GM19397 (cell line): ENCODE measurements around the gene HYLS1.
"Not testable (repeated sequence)": the region's sequence is repeated elsewhere in the genome, so short reads cannot be mapped to it uniquely, and the experiment has no call there.

Experiments
- ATAC-seq: cut with Tn5 transposase; IDR thresholded peaks from one replicate; pipeline ENCODE4 v1.9.1; 2021; ENCODE audit warnings: mild to moderate bottlenecking, moderate library complexity; ENCODE audit not compliant: unreplicated experiment

The HYLS1 gene

DNA sequence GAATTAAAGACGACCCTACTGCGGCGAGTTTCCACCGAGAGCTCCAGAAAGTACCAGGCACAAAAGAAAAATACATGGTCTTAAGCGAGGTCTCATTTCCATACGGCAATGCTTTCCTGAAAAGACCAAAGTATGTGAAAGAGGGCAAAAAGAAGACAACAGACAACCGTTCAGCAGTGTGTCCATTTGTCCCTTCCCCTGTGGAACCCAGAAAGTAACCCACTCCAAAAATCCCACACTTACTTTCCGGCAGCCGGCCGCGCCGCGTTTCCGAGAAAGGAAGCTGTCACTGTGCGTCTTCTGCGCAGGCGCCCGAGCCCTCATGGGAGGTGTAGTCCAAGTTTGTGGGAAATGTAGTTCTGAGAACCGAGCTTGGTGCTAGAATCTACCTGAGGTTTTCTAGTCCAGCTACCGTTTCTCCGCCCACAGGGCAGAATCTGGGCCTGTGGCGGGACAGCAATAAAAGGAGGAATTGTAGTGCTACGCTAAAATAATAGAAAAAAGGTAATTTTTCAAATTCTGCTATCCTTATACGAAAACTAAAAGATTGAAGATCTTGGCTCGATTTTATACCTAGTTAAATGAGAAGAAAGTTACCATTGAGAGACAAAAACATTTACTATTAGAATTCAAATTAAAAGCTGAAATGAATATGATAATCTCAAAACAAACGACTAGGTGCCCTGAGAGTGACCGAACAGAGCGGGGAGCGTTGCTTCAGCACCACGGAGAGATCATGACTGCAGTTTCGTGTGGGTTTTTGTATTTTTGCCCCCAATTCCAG lies 15.7 kb downstream of the HYLS1 start, which contains the start of gene PUS3:
PUS3 (minus strand) TSS at position 280 of the 784 bp plus-strand sequence. CDS start 6,922 bp downstream, outside the sequence.
- peak; percentile 97 for ATAC-seq

DNA sequence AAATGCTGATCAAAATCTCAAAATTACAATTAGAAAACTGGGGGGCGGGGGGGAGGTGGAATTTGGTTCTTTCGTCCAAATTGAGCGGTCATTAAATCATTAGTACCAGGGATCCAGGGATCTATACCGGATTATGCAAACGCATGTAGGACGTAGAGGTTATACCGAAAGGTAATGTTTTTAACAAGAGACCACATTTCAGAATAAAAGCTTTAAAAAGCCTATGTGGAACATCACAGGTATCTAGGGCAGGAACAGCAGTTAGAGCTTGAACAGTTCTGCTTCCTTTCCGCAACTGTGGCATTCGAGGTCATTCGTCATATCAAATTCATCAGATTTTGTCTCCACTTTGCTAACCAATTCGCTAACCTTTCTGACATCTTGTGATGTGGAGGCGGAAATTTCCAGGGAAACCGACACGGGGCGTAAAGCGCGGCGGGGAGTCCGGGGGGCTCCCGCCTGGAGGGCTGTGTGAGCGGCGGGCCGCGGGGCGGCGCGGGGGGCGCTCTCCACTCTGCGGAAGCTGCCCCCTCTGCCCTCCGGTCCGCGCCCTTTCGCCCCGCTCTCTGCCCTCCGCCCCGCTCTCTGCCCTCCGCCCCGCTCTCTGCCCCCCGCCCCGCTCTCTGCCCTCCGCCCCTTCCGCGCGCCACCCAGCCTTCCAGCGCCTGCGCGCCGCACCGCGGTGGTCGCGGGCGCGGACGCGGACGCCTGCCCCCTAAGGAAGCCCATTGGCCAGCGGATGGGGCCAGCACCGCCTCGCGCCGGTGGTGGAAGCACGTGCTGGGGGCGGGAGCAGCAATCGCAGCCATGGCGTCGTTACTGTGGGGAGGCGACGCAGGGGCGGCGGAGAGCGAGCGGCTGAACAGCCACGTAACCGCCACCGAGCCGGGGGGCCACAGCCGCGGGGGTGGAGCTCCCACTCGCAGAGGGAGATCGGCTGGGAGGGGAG lies 16.5 kb downstream of the HYLS1 start, which contains the start of gene DDX25:
DDX25 (plus strand) TSS at position 798 of the 949 bp plus-strand sequence; CDS start at position 808, 10 bp downstream.
- no peak for ATAC-seq

DNA sequence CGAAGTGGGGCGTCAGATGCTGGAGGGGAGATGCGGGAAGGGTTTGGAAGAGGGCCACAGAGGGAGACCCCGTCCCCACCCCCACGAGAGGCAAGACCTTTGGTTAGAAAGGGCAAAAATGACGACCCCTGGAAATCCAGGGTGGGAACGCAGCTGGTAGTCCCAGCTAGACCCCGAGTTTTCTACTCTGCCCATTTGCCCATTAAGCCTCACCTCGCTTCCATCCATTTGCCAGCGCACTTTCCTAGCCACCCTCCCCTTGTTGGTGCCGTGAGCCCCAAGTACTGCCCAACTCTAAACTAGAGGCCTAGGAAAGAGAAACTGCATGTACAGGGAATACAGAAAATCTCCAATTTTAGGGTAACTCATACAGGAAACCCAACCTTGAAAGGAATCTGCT lies 17.2 kb downstream of the HYLS1 start:
- ATAC-seq = no peak

DNA sequence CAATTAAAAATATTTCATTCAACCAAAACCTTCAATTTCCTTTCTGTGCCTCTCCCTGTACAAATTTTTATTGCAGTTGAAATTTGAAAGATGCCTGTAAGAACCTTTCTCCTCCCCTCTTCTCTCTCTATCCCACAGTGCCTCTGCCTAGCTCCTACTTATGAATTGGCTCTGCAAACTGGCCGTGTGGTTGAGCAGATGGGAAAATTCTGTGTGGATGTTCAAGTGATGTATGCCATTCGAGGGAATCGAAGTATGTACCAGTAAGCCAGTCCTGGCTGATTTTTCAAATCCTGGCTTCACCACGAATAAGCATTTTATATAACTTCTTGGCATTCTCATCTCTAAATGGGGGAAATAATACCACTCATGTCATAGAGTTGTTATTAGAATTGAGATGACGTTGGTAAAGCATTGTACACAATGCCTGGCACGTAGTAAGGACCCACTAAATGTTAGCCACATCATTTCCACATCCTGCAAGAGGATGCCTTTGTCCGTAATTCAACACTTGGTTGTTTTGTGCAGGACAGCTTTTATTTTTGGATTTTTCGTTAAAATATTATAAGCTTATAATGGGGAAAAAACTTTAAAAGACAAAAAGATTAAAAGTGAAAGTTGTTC lies 22.9 kb downstream of the HYLS1 start:
- ATAC-seq = no peak

DNA sequence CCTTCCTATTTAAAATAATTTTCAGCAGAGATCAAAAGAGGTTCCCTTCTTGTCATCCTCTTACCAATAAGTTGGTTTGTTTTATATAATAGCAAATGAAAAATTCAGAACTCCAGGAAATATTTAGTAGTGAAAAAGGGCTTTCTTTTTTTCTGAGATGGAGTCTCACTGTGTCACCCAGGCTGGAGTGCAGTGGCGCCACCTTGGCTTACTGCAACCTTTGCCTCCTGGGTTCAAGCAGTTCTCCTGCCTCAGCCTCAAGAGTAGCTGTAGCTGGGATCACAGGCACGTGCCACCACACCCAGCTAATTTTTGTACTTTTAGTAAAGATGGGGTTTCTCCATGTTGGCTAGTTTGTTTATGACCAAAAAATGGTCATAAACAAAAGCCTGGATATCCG lies 27.1 kb downstream of the HYLS1 start:
- ATAC-seq = not testable (repeated sequence)

DNA sequence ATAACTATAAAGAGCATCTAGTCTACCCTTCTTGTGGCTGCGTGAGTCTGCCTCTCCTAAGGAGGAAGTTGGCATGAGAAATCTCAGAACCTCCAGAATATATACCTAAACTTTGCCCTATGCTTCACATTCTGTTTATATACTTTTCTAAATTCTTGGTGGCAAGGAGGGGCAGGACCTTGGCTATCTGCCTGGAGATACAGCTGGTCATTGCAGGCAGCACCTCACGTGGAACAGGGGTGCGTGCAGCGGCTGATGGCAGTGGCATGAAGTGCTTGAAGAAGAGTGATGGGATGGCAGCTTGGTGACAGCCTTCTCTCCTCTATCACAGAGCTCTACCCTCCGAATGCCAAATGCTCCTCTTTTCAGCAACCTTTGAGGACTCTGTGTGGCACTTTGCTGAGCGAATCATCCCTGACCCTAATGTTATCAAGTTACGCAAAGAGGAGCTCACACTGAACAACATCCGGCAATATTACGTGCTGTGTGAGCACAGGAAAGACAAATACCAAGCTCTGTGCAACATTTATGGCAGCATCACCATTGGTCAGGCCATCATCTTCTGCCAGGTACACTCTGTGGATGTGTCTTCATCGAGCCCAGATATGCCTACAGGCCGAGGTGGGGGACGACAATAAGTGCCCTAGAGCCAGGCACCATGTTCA lies 29.3 kb downstream of the HYLS1 start:
- ATAC-seq = no peak

DNA sequence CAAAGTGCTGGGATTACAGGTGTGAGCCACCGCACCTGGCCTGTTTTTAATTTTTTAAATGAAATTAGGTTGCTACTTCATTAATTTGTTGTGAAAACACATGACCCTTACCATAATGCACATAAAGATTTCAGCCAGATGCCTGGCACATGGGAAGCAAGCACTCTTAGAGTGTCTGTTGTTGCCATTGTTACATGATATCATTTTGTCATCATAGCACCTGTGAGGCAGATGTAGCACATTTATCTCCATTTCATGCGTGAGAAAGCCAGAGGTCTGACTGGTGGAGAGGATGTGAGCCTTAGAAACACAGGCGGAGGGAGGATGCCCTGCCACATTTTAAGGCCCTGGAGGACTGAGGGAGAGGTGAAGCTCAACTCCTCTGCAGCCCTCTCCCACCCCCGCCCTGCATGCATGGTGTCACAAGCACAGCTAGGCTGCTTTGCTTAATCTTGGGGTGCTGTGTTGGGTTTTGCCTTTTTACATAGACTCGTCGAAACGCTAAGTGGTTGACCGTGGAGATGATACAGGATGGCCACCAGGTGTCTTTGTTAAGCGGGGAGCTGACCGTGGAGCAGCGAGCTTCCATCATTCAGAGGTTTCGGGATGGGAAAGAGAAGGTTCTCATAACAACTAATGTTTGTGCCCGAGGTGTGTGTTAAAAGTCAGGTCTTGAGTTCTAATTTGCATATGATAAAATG lies 30.8 kb downstream of the HYLS1 start:
- ATAC-seq = no peak

DNA sequence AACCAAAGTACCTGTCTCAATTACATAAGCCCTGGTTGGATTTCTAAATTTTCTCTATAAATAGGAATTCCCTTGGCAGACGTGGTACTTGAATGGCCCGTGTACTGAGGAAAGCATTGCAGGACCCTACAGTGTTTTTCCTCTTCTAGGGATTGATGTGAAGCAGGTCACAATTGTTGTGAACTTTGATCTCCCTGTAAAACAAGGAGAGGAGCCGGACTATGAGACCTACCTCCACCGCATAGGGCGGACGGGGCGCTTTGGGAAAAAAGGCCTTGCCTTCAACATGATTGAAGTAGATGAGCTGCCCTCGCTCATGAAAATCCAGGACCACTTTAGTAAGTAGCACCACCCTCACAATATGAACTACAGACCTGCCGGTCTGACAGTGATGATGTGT lies 33.6 kb downstream of the HYLS1 start:
- no peak for ATAC-seq

DNA sequence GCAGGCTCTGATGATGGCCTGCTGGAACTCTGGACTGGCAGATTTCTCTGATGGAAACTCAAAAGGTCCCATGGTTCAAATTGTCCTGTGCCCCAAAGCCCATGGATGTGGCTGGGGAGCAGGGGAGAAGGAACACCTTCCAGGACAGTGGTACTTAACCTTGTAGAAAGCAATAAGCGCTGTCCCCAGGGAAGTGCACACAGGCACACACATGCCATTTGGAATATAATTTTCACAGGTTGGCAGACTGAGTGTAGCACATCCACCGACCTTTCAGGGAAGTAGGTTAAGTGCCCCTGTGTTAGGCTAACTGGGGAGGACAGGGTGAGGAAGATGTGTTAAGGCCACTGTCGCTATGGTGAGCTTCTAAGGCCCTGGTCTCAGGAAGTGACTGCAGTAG lies 34.7 kb downstream of the HYLS1 start:
- no peak for ATAC-seq

DNA sequence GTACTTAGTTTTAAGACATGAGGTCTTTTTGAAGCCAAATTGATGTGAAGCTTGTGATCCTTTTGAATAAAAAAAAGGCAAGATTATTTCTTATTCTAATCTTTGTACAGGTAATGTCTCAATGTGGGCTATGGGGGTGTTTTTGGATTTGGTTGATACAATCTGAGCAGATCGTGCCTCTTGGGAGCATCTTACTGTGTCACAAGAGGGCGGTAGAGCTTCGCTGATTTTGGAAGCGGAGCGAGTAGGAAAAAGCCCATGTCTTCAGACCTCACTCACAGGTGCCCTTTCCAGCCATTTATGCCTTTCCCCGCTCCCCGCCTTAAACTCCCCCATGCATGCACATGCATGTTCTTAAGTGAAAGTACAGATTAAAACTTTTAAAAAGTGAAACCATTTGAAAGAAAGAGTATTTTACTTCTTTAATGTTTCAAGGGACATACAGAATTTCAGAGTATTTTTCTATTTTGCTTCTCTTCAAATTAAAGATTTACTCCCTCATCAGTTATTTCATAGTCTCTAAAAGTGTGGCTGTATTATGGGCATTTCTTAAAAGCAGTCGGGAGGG lies 35.6 kb downstream of the HYLS1 start:
- no peak for ATAC-seq

DNA sequence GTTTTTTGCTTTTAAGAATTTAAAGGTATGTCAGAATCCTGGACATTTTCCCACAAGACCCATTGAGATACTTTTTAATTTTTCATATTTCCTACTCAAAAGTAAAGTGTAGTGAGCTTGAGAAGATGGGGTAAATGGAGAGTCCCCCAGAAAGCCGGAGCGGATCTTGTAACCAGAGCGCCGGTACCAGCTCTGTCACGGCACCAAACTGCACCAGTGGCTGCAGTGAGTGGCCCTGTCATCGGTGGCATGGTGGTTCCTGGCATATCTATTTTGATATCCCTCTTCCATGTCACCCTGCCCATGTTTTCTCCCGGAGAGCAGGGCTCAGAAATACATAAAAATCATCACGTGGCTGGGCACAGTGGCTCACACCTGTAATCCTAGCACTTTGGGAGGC lies 36.2 kb downstream of the HYLS1 start:
- ATAC-seq = no peak

DNA sequence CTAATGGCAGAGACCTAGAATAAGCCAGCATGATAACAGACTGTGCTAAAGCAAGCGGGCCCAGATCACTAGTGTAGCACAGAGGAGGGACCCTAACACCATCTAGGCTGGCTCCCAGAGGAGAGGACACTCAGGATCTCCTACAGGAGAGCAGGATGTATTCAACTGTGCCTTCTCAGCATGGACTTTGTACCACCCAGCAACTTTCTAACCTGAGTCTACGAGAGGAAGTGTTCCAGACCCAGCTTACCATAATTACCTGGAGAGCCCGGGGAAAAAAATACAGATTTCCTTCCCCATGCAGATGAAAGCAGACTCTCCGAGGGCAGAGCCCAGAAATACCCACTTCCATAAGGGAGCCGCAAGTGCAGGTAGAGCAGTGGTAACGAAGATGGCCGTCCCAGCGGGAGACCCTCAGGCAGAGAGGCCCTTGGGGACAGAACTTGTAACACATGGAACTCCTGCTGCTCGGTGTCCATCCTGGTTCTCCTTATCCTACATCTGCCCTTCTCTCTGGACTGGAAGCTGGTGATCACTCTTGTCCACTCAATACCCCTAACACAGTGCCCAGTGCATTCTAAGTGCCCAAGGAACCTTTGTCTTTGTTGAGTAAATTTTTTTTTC lies 37.0 kb downstream of the HYLS1 start:
- ATAC-seq = no peak

DNA sequence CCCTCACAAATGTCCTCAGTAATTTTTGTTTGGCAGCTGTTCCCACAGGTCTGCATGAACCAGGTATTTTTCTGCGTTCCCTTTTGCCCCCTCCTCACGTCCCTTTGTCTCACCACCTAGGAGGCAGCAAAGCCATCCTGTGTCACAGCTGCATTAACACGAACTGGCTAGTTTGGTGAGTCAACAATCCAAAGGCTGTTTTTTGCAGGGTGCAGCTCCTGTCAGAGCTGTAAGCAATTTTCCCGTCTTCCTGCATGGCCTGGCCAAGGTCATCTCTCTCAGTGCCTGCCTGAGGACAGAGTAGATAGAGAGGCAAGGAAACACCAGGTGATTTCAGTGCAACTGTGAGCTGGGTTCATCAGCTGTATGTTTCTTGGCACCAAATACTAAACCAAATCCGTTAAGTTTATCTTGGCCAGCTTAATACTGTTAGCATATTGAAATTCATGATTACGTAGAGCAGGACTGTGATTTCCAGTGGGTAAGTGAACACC lies 37.8 kb downstream of the HYLS1 start:
- no peak for ATAC-seq

DNA sequence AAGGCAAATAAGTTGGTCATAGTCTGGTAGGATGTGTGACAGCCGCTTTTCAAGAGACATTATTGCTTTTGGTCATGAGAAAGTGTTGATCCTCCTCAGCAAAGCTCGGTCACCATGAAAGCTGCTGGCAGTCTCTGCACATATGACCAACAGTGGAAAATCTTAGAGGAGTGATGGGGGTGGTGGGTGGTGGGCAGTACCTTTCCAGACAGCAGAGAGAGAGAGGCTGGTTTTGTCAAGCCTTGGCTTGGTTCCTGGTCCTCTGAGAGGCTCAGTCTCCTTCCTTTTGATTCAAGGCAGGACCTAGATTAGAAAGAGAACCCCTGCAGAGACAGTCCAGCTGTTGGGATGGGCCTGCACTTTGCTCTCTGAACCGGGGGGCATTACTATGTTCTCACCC lies 38.3 kb downstream of the HYLS1 start:
- ATAC-seq = no peak

DNA sequence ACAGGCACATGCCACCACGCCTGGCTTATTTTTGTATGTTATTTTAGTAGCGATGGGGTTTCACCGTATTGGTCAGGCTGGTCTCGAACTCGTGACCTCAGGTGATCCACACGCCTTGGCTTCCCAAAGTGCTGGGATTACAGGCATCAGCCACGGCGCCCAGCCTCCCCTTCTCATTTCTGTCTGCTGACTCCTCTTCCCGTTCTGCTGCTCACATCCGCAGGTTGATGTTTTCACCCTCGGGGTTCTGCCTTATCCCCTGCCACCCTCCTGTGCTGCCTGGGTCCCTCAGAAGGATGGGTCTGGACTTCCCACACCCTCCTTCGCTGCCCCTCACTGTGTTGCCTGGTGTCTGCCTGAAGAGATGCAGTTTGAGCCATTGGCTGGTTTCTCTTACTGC lies 39.2 kb downstream of the HYLS1 start:
- no peak for ATAC-seq

DNA sequence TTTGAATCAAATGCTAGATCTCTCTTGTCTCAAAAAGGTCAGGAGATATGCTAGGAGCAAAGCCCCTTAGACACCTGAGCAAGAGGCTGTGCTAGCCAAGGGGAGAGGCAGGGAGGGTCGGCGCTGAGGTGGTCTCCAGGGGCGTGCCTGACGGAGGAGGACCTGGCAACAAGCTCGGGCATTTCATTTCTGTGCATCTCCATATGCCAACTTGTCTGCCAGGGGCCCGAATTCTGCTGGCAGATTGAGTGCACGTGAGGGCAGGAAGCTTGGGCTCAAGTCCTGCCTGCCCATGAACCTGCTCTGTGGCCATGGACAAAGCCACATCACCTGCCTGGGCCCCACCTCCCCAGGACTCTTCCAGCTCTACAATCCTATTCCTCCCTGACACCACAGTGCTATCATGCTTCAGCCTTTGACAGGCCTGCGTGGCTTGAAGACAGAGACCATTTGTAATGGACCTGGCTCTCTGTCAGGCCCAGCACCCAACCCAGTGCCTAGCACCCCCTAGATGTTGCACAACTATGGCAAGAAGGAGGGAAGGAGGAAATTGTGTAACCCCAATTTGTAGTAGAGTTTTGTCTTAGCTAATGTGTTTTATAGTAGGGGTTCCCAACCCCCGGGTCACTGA lies 42.1 kb downstream of the HYLS1 start:
- ATAC-seq = no peak

DNA sequence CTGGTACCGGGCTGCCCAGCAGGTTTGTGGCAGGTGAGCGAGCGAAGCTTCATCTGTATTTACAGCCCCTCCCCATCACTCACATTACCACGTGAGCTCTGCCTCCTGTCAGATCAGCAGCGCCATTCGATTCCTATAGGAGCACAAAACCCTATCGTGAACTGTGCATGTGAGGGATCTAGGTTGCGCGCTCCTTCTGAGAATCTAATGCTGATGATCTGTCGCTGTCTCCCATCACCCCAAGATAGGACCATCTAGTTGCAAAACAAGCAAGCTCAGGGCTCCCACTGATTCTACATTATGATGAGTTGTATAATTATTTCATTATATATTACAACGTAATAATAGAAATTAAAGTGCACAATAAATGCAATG lies 42.6 kb downstream of the HYLS1 start:
- ATAC-seq = no peak

DNA sequence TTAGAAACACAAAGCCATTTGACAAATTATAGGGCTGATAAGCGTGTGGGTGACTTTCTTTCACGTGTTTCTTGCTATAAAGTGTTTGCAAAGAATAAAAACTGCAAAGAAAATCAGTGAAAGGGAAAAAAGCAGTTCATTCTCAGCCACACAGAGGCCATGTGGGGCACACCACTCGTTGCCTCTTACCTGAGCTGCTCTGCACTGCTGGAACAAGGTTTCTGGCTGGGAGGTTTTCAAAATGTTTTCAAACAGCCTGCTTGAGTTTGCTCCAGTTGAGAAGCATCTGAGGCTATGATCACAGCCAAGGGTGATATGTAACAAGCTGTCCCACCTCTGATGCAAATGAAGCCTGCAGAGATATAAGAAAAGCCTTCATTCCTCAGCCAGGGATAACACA lies 43.6 kb downstream of the HYLS1 start:
- ATAC-seq = no peak

DNA sequence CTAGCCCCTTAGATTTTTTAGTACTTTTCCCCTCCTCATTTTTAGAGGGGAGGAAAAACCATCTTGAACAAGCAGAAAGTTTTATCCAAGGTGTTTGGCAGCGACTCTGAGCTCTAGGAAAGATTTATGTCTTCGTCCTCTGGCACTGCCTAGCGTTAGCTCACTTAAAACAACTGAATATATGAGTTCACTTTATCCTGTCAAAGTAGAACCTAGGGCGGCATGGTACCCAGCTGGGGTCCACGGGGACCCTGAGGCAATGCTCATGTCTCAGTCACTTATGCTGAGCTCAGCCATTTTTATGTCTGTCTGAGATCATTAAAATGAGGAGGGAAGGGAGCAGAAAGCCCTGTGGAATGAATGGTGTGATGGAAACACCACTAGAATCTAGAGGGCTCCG lies 44.2 kb downstream of the HYLS1 start:
- no peak for ATAC-seq
